Osteoblast (primary cell): ENCODE results near the gene ATP6V1G1. TPM values are rescaled to one million over a fixed set of nuclear protein-coding genes. Genes with fewer than 3 reads are reported as not detected.
A peak's percentile ranks its signal among the peaks of the same experiment; 100 is the strongest.

Experiments
- DNase-seq: peaks from one replicate; pipeline ENCODE4 v3.0.0; 2011; ENCODE audit warnings: low spot score, mixed read lengths; ENCODE audit not compliant: insufficient read length; ENCODE audit errors: missing footprints
- H2AFZ ChIP-seq: 2 replicates; pipeline ENCODE4 v1.6.0; 2011; ENCODE audit warnings: mild to moderate bottlenecking, low read length
- H3K27ac ChIP-seq: 2 replicates; pipeline ENCODE4 v1.5.1; 2011; ENCODE audit warnings: mild to moderate bottlenecking, low read depth, low read length, moderate library complexity
- H3K27me3 ChIP-seq: 2 replicates; pipeline ENCODE4 v1.6.0; 2012; ENCODE audit warnings: mild to moderate bottlenecking, control low read depth, inconsistent platforms, low read length, moderate library complexity; ENCODE audit not compliant: insufficient read depth
- H3K36me3 ChIP-seq: 2 replicates; pipeline ENCODE4 v1.5.1; 2011; ENCODE audit warnings: mild to moderate bottlenecking, low read length, control low read depth, moderate library complexity; ENCODE audit not compliant: insufficient read depth
- H3K4me1 ChIP-seq: 2 replicates; pipeline ENCODE4 v1.5.1; 2011; ENCODE audit warnings: mild to moderate bottlenecking, low read length, control low read depth, moderate library complexity; ENCODE audit not compliant: insufficient read depth
- H3K4me2 ChIP-seq: 2 replicates; pipeline ENCODE4 v1.6.0; 2011; ENCODE audit warnings: mild to moderate bottlenecking, low read length; ENCODE audit not compliant: insufficient read depth
- H3K4me3 ChIP-seq: fragments of 200-600 bp; sonication (generic); 3 replicates; pipeline ENCODE4 v1.5.1; 2012; ENCODE audit warnings: mild to moderate bottlenecking, low read length, inconsistent platforms; ENCODE audit not compliant: insufficient read depth
- H3K79me2 ChIP-seq: 2 replicates; pipeline ENCODE4 v1.6.0; 2012; ENCODE audit warnings: mild to moderate bottlenecking, low read length, control low read depth, inconsistent platforms; ENCODE audit not compliant: insufficient read depth
- H3K9me3 ChIP-seq: 2 replicates; pipeline ENCODE4 v1.5.1; 2011; ENCODE audit warnings: low read depth, low read length, control low read depth
- H4K20me1 ChIP-seq: 2 replicates; pipeline ENCODE4 v1.6.0; 2012; ENCODE audit warnings: mild to moderate bottlenecking, low read length, control low read depth; ENCODE audit not compliant: insufficient read depth
- total RNA-seq: library from RNA; depleted of rRNA; stranded (reverse); fragments of >200 nt; gene quantifications from 2 replicates; pipeline ENCODE4 v1.2.3, GENCODE V29; 2012
- TF ChIP-seq, protein P1 (sequence below): IDR thresholded peaks from 2 replicates; pipeline ENCODE4 v1.5.1; 2011; ENCODE audit warnings: mild to moderate bottlenecking, low read depth, low read length, moderate library complexity; ENCODE audit errors: extremely low read depth

Gene ATP6V1G1
- total RNA-seq, 1 donor: 98.8 TPM

DNA sequence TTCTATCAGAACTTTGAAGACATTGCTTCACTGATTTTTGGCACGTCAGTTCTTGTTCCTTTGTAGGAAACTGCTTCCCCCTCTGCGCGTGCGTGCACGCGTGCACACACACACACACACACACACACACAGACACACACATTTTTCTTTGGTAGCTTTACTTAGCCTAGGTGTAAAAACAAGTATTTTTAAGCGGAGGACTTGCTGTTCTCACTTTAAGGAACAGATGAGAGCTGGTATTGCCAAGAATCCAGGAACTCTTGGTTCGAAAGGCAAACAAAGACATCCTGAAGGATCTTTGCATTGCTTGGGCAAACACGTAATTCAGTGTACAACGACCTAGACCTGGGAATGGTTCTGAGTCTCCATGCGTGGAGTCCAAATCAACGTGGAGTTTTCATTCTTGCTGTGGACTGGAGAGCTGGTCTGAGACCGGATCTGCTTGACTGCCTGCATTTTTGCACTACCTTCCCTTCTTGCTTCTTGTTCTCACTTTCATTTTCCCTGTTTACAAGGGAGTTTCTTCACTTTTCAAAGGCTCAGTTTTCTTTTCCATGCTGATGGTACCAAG, 31.7 kb downstream of the ATP6V1G1 start:
- Histone ChIP-seq H3K27me3 (no peaks in the 10 kb centered on the region), H2AFZ (peak overlapping the region; percentile 81), H3K36me3 (no peaks in the 10 kb centered on the region), H3K79me2 (no peaks in the 10 kb centered on the region), H3K4me2 (peak overlapping the region; percentile 76), H3K4me3 (peak overlapping the region; percentile 61), H3K4me1 (peaks cover 19% of the 10 kb centered on the region), H4K20me1 (no peaks in the 10 kb centered on the region), H3K27ac (no peak overlapping the region), H3K9me3 (no peaks in the 10 kb centered on the region)
- TF ChIP-seq, protein P1, sequence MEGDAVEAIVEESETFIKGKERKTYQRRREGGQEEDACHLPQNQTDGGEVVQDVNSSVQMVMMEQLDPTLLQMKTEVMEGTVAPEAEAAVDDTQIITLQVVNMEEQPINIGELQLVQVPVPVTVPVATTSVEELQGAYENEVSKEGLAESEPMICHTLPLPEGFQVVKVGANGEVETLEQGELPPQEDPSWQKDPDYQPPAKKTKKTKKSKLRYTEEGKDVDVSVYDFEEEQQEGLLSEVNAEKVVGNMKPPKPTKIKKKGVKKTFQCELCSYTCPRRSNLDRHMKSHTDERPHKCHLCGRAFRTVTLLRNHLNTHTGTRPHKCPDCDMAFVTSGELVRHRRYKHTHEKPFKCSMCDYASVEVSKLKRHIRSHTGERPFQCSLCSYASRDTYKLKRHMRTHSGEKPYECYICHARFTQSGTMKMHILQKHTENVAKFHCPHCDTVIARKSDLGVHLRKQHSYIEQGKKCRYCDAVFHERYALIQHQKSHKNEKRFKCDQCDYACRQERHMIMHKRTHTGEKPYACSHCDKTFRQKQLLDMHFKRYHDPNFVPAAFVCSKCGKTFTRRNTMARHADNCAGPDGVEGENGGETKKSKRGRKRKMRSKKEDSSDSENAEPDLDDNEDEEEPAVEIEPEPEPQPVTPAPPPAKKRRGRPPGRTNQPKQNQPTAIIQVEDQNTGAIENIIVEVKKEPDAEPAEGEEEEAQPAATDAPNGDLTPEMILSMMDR: no peak
- no peak for DNase-seq

DNA sequence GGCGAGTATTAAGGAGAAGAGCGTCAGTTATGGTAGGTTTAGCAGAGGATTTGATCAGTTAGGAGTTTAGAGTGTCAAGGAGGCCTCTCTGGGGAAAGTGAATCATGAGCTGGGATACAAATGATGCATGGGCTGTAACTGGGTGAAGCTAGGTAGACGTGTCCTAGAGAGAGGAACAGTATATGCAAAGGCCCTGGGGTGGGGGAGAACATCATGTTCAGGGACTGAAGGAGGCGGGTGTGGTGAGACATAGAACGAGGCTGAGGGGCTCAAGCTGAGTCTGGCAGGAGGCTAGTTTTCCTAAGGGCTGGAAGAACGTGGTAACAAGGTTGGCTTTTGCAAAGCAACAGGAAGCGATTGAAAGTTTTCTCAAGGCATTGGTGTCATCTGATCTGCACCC, 34.0 kb downstream of the ATP6V1G1 start:
- Histone ChIP-seq H3K9me3 (no peaks in the 10 kb centered on the region), H3K79me2 (no peaks in the 10 kb centered on the region), H3K4me1 (peaks cover 19% of the 10 kb centered on the region), H3K4me3 (no peak overlapping the region), H4K20me1 (no peaks in the 10 kb centered on the region), H3K4me2 (no peak overlapping the region), H3K27ac (no peak overlapping the region), H3K36me3 (no peaks in the 10 kb centered on the region), H2AFZ (no peak overlapping the region), H3K27me3 (no peaks in the 10 kb centered on the region)
- DNase-seq: no peak
- TF ChIP-seq, protein P1: no peak

DNA sequence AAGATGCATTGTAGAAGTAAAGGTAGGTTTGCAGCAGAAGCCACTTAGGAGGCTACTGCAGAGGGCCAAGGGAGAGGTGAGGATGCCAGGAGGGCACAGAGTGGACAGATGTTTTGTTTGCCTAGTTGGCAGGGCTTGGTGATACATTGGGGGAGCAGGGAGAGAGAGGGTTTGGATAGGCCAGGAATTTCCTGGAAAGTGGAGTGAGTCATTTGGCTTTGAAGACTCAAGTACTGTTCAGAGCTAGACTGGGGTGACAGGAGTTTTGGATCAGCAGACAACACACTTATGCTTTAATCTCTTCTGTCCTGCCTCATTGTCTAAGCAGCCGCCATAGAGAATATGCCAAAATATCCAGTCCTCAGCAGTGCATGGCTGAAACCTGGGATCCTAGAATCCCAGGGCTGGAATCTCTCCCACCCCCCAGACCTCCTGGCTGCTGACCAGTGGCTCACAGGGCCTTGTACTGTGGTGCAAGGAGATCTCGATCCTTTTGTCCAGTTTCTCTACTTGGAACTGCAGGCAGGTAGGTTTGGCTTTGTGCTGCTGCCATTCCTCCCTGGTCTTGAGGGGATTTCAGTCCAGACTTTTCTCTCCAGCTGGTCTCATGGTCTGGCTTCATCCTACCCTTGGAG, 34.5 kb downstream of the ATP6V1G1 start:
- H4K20me1 ChIP-seq: no peaks in the 10 kb centered on the region
- TF ChIP-seq, protein P1: no peak
- peak; percentile 93 for DNase-seq
- no peak overlapping the region for H3K4me3 ChIP-seq
- no peaks in the 10 kb centered on the region for H3K79me2 ChIP-seq
- no peak overlapping the region for H3K27ac ChIP-seq
- no peak overlapping the region for H2AFZ ChIP-seq
- H3K4me1 ChIP-seq: peaks cover 19% of the 10 kb centered on the region
- H3K36me3 ChIP-seq: no peaks in the 10 kb centered on the region
- no peaks in the 10 kb centered on the region for H3K27me3 ChIP-seq
- H3K4me2 ChIP-seq: peak overlapping the region; percentile 5
- H3K9me3 ChIP-seq: no peaks in the 10 kb centered on the region

DNA sequence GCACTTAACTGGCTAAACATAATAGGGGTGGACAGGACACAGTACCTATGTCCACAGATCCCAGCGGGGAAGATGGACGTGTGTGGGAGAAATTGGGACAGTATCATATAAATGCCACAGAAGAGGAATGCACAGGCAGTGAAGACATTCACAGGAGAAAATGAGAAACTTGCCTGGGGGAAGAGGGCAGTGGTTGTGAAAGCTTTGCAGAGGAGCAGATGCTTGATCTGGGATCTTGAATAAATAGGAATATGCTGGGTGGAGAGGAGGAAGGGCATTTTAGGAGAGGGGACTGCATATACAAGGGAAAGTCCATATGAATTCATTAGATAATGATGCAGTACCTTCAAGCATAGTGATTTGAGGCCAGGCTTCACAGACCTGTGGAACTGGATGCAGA, 37.1 kb downstream of the ATP6V1G1 start:
- no peaks in the 10 kb centered on the region for H3K79me2 ChIP-seq
- no peak overlapping the region for H3K27ac ChIP-seq
- no peak for DNase-seq
- no peaks in the 10 kb centered on the region for H3K9me3 ChIP-seq
- peaks cover 19% of the 10 kb centered on the region for H3K4me1 ChIP-seq
- H4K20me1 ChIP-seq: no peaks in the 10 kb centered on the region
- no peak overlapping the region for H2AFZ ChIP-seq
- TF ChIP-seq, protein P1: no peak
- H3K27me3 ChIP-seq: no peaks in the 10 kb centered on the region
- peaks cover 12% of the 10 kb centered on the region for H3K36me3 ChIP-seq
- no peak overlapping the region for H3K4me3 ChIP-seq
- no peak overlapping the region for H3K4me2 ChIP-seq
